Gastrocnemius medialis (tissue), 4 donors: ENCODE measurements around the gene RAP1B. TPM values are rescaled to one million over a fixed set of nuclear protein-coding genes. Genes with fewer than 3 reads are reported as not detected.

Experiments used
- ATAC-seq, 2 donors: fragments of 150-250 bp; one replicate each; pipeline ENCODE4 v1.9.1; 2016
- DNase-seq, 2 donors: peaks; one replicate each; pipeline ENCODE4 v3.0.0-alpha.2; 2019
- H3K27ac ChIP-seq, 4 donors: fragments of 200-600 bp; sonication (generic); 1 replicate in 1 of 4; 2 replicates in 3 of 4; pipeline ENCODE4 v1.5.1; 2016 to 2018; ENCODE audit warnings: mild to moderate bottlenecking in 2 of 4, moderate library complexity in 1 of 4
- H3K27me3 ChIP-seq, 3 donors: fragments of 200-600 bp; sonication (generic) in 2 of 3; 1 replicate in 1 of 3; 2 replicates in 2 of 3; pipeline versions ENCODE4 v1.5.1 to v1.6.0; 2016 to 2019; ENCODE audit warnings: mild to moderate bottlenecking in 1 of 3, moderate library complexity in 1 of 3
- H3K36me3 ChIP-seq, 2 donors: fragments of 200-600 bp; sonication (generic) in 1 of 2; one replicate each; pipeline ENCODE4 v1.5.1; 2017 to 2018
- H3K4me1 ChIP-seq, 2 donors: fragments of 200-600 bp; sonication (generic) in 1 of 2; one replicate each; pipeline ENCODE4 v1.5.1; 2016 to 2017; ENCODE audit warnings: mild to moderate bottlenecking in 2 of 2
- H3K4me3 ChIP-seq, 4 donors: fragments of 200-600 bp; sonication (generic) in 3 of 4; 1 replicate in 1 of 4; 2 replicates in 3 of 4; pipeline ENCODE4 v1.5.1; 2016 to 2019; ENCODE audit warnings: mild to moderate bottlenecking in 2 of 4
- H3K9me3 ChIP-seq, 3 donors: fragments of 200-600 bp; sonication (generic) in 2 of 3; 1 replicate in 1 of 3; 2 replicates in 2 of 3; pipeline ENCODE4 v1.5.1; 2016 to 2019
- POLR2A ChIP-seq, 2 donors: fragments of 450-650 bp; IDR thresholded peaks; one replicate each; pipeline ENCODE4 v1.6.1; 2017; ENCODE audit warnings: antibody characterized with exemption in 2 of 2, mild to moderate bottlenecking in 2 of 2, moderate library complexity in 2 of 2
- in situ Hi-C, 4 donors: fragments of 200-750 bp; cut with MboI; loops; one replicate each; pipeline versions ENCODE4 v1.15.0 to v1.8.0; 2017; ENCODE audit warnings: low sequenced_read_pairs in 4 of 4
- intact Hi-C: fragments of 100-400 bp; cut with DNase I; formaldehyde crosslinking; loops from one replicate; pipeline ENCODE4 v1.15.1; 2023; ENCODE audit warnings: low total_unique reads
- total RNA-seq, 4 donors: library from RNA; depleted of rRNA; stranded (reverse); fragments of >200 nt; gene quantifications; one replicate each; pipeline versions ENCODE4 v1.1.0 to v1.2.3, GENCODE V29; 2016
- TF ChIP-seq, protein P1 (sequence below), 5 experiments: fragments of 450-650 bp in 3 of 5; fragments of 200-600 bp in 2 of 5; sonication (generic) in 2 of 5; IDR thresholded peaks in 4 of 5; conservative IDR thresholded peaks in 1 of 5; 1 replicate in 4 of 5; 2 replicates in 1 of 5; pipeline ENCODE4 v1.5.1; 2016 to 2019; ENCODE audit warnings: antibody characterized with exemption in 5 of 5, mild to moderate bottlenecking in 3 of 5, moderate library complexity in 3 of 5

Gene RAP1B
- total RNA-seq, 4 donors from 2014 or later: 58.4 to 93.8 (median 71.9) TPM

- Histone ChIP-seq H3K4me1 (peaks cover 0 to 8% of the 10 kb centered on the region in 2 donors), H3K9me3 (no peaks in the 10 kb centered on the region), H3K27ac (no peak overlapping the region), H3K36me3 (no peaks in the 10 kb centered on the region), H3K4me3 (no peak overlapping the region), H3K27me3 (no peaks in the 10 kb centered on the region)
- intact Hi-C loops: no loop called here
- in situ Hi-C loops: loop anchor here in 1 of 4 donors (25.0 kb wide), 2 partner anchors 106 to 456 kb away; no protein-coding TSS in a partner anchor
- no peak for ATAC-seq
- DNase-seq: no peak
- TF ChIP-seq, protein P1, sequence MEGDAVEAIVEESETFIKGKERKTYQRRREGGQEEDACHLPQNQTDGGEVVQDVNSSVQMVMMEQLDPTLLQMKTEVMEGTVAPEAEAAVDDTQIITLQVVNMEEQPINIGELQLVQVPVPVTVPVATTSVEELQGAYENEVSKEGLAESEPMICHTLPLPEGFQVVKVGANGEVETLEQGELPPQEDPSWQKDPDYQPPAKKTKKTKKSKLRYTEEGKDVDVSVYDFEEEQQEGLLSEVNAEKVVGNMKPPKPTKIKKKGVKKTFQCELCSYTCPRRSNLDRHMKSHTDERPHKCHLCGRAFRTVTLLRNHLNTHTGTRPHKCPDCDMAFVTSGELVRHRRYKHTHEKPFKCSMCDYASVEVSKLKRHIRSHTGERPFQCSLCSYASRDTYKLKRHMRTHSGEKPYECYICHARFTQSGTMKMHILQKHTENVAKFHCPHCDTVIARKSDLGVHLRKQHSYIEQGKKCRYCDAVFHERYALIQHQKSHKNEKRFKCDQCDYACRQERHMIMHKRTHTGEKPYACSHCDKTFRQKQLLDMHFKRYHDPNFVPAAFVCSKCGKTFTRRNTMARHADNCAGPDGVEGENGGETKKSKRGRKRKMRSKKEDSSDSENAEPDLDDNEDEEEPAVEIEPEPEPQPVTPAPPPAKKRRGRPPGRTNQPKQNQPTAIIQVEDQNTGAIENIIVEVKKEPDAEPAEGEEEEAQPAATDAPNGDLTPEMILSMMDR (IDR thresholded peaks at IDR 0.05 in 4 of 5, conservative IDR thresholded peaks at IDR 0.05 in 1 of 5): no peak
- no peak for TF ChIP-seq POLR2A (IDR thresholded peaks at IDR 0.05)
Measured at GRCh38 chr12:68667896-68668295, 57.2 kb downstream of the RAP1B start.

- ATAC-seq (no peak), DNase-seq (no peak)
- H3K9me3 ChIP-seq: no peaks in the 10 kb centered on the region
- in situ Hi-C loops (loop anchor here in 1 of 4 donors (25.0 kb wide), 2 partner anchors 109 to 459 kb away; no protein-coding TSS in a partner anchor), intact Hi-C loops (no loop called here)
- H3K36me3 ChIP-seq: no peaks in the 10 kb centered on the region
- H3K27me3 ChIP-seq: no peaks in the 10 kb centered on the region
- no peak for TF ChIP-seq POLR2A (IDR thresholded peaks at IDR 0.05)
- TF ChIP-seq, protein P1 (IDR thresholded peaks at IDR 0.05 in 4 of 5, conservative IDR thresholded peaks at IDR 0.05 in 1 of 5): no peak
- no peak overlapping the region for H3K4me3 ChIP-seq
- H3K4me1 ChIP-seq: no peaks in the 10 kb centered on the region
- no peak overlapping the region for H3K27ac ChIP-seq
Measured at GRCh38 chr12:68671179-68671578, 60.5 kb downstream of the RAP1B start.

GRCh38 chr12:68673788-68674187, 63.1 kb downstream of the RAP1B start:
- intact Hi-C loops (no loop called here), in situ Hi-C loops (loop anchor here in 1 of 4 donors (25.0 kb wide), 2 partner anchors 111 to 461 kb away; no protein-coding TSS in a partner anchor)
- no peak overlapping the region for H3K27ac ChIP-seq

GRCh38 chr12:68674376-68674775, 63.7 kb downstream of the RAP1B start:
- no peak overlapping the region for H3K27ac ChIP-seq
- DNase-seq (no peak), ATAC-seq (no peak)
- H3K4me3 ChIP-seq: no peak overlapping the region
- intact Hi-C loops: no loop called here
- H3K9me3 ChIP-seq: no peaks in the 10 kb centered on the region
- in situ Hi-C loops: loop anchor here in 1 of 4 donors (25.0 kb wide), 2 partner anchors 112 to 462 kb away; no protein-coding TSS in a partner anchor
- H3K36me3 ChIP-seq: no peaks in the 10 kb centered on the region
- H3K27me3 ChIP-seq: no peaks in the 10 kb centered on the region
- no peaks in the 10 kb centered on the region for H3K4me1 ChIP-seq
- TF ChIP-seq POLR2A (IDR thresholded peaks at IDR 0.05): no peak
- TF ChIP-seq, protein P1 (IDR thresholded peaks at IDR 0.05 in 4 of 5, conservative IDR thresholded peaks at IDR 0.05 in 1 of 5): no peak

More at GRCh38 chr12:68673788-68674187, 63.1 kb downstream of the RAP1B start:
- no peak for DNase-seq
- H3K36me3 ChIP-seq: no peaks in the 10 kb centered on the region
- H3K4me3 ChIP-seq: no peak overlapping the region
- no peaks in the 10 kb centered on the region for H3K9me3 ChIP-seq
- H3K27me3 ChIP-seq: no peaks in the 10 kb centered on the region
- TF ChIP-seq, protein P1 (IDR thresholded peaks at IDR 0.05 in 4 of 5, conservative IDR thresholded peaks at IDR 0.05 in 1 of 5): no peak
- TF ChIP-seq POLR2A (IDR thresholded peaks at IDR 0.05): no peak
- no peak for ATAC-seq
- no peaks in the 10 kb centered on the region for H3K4me1 ChIP-seq
